ENCODE data around the gene HTRA3. TPM values are rescaled to one million over a fixed set of nuclear protein-coding genes. Genes with fewer than 3 reads are reported as not detected.
A peak's percentile ranks its signal among the peaks of the same experiment; 100 is the strongest.

Gene HTRA3
- total and polyA plus RNA-seq, 3 donors from 2014 or later = 6.1 to 17.3 (median 12.2) TPM

DNA sequence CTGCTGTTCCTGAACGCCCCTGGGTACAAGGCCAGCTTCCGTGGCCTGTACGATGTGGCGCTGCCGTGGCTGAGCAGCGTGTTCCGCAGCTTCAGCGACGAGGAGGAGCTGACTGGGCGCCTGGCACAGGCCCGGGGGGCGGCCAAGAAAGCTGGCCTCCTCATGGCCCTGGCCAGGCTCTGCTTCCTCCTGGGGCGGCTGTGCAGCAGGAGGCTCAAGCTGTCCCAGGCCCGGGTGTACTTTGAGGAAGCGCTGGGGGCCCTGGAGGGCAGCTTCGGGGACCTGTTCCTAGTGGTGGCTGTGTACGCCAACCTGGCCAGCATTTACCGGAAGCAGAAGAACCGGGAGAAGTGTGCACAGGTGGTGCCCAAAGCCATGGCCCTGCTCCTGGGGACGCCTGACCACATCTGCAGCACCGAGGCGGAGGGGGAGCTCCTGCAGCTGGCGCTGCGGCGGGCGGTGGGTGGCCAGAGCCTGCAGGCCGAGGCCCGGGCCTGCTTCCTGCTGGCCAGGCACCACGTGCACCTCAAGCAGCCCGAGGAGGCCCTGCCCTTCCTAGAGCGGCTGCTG is 42.3 kb upstream of the HTRA3 start:
- Histone ChIP-seq H3K4me3 (no peak overlapping the region), H3K27me3 (no peaks in the 10 kb centered on the region), H3K27ac (no peak overlapping the region), H3K4me1 (peaks cover 8% of the 10 kb centered on the region), H3K36me3 (ENCODE audit: low read depth, missing control alignments) (no peaks in the 10 kb centered on the region), H3K9me3 (no peaks in the 10 kb centered on the region)
- TF ChIP-seq POLR2A (IDR thresholded peaks at IDR 0.05) = no peak
- intact Hi-C loops (cut with DNase I; ENCODE audit: low total_unique reads) = no loop called here
- no peak for DNase-seq
- 92 to 95% methylated on average over 13 to 31 of the region's 31 CpGs for WGBS, 2 donors

DNA sequence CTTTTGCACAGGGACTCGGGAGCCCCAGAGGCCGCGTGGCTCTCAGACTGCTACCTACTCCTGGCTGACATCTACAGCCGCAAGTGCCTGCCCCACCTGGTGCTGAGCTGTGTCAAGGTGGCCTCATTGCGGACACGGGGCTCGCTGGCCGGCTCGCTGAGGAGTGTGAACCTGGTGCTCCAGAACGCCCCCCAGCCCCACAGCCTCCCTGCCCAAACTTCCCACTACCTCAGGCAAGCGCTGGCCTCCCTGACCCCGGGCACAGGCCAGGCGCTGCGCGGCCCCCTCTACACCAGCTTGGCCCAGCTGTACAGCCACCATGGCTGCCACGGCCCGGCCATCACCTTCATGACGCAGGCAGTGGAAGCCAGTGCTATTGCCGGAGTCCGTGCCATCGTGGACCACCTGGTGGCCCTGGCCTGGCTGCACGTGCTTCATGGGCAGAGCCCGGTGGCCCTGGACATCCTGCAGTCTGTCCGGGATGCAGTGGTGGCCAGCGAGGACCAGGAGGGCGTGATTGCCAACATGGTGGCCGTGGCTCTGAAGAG is 41.7 kb upstream of the HTRA3 start:
- H3K9me3 ChIP-seq = no peaks in the 10 kb centered on the region
- H3K27ac ChIP-seq = no peak overlapping the region
- DNase-seq = no peak
- peaks cover 8% of the 10 kb centered on the region for H3K4me1 ChIP-seq
- 89% methylated on average over 20 of the region's 27 CpGs; no CpG with 5 or more reads in 1 of the 2 donors for WGBS, 2 donors
- TF ChIP-seq CTCF (IDR thresholded peaks at IDR 0.05) = no peak
- no peak for TF ChIP-seq POLR2A (IDR thresholded peaks at IDR 0.05)
- no peaks in the 10 kb centered on the region for H3K27me3 ChIP-seq
- no peaks in the 10 kb centered on the region for H3K36me3 ChIP-seq (ENCODE audit: low read depth, missing control alignments)
- intact Hi-C loops (cut with DNase I; ENCODE audit: low total_unique reads) = no loop called here
- no peak overlapping the region for H3K4me3 ChIP-seq

- H3K27me3 ChIP-seq = no peaks in the 10 kb centered on the region
- H3K27ac ChIP-seq = no peak overlapping the region
- no peaks in the 10 kb centered on the region for H3K36me3 ChIP-seq (ENCODE audit: low read depth, missing control alignments)
- H3K9me3 ChIP-seq = no peaks in the 10 kb centered on the region
- WGBS, 2 donors = 71 to 73% methylated on average over 13 to 39 of the region's 39 CpGs
- intact Hi-C loops (cut with DNase I; ENCODE audit: low total_unique reads) = no loop called here
- peak; percentile 66 for DNase-seq
- no peak overlapping the region for H3K4me3 ChIP-seq
- TF ChIP-seq CTCF (IDR thresholded peaks at IDR 0.05) (no peak), POLR2A (IDR thresholded peaks at IDR 0.05) (no peak)
- peaks cover 8% of the 10 kb centered on the region for H3K4me1 ChIP-seq
Observed at GRCh38 chr4:8228319-8229250, 41.0 kb upstream of the HTRA3 start.

DNA sequence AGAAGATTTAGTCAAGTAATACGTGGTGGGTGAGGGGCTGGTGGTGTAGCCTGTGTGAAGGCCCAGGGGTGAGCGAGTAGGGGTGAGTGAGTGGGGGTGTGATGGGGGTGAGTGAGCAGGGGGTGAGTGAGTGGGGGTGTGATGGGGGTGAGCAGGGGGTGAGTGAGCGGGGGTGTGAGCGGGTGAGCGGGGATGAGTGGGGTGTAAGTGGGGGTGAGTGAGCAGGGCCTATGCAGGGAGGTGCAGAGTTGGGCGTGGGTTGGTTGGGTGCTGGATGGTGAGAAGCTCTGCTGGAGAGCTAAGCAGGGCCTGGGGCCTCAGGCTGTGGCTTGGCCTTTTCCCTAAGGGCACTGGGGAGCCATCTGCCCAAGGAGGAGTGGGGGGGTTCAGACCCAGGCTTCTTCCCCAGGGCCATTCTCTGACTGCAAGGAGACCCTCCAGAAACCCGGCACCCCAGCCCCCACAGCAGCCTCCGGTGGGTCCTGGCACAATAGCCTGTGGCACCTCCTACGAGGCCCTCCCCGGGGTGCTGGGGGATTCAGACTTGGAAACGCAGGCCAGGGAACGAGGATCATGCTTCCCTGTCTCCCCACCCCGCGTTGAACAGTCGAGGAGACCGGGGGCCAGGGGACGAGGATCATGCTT is 40.1 kb upstream of the HTRA3 start:
- no peak for DNase-seq
- Histone ChIP-seq H3K9me3 (no peaks in the 10 kb centered on the region), H3K36me3 (ENCODE audit: low read depth, missing control alignments) (no peaks in the 10 kb centered on the region), H3K27ac (no peak overlapping the region), H3K4me3 (no peak overlapping the region), H3K27me3 (no peaks in the 10 kb centered on the region), H3K4me1 (peaks cover 8% of the 10 kb centered on the region)
- WGBS, 2 donors = 90 to 91% methylated on average over 16 to 17 of the region's 17 CpGs
- intact Hi-C loops (cut with DNase I; ENCODE audit: low total_unique reads) = no loop called here
- TF ChIP-seq POLR2A (IDR thresholded peaks at IDR 0.05) (no peak), CTCF (IDR thresholded peaks at IDR 0.05) (no peak)

GRCh38 chr4:8230033-8230432 is 39.5 kb upstream of the HTRA3 start:
- TF ChIP-seq CTCF (IDR thresholded peaks at IDR 0.05) = no peak
- no peak for TF ChIP-seq POLR2A (IDR thresholded peaks at IDR 0.05)
- 95 to 97% methylated on average over 11 of the region's 11 CpGs for WGBS, 2 donors
- H3K9me3 ChIP-seq = no peaks in the 10 kb centered on the region
- H3K4me3 ChIP-seq = no peak overlapping the region
- DNase-seq = no peak
- H3K27ac ChIP-seq = no peak overlapping the region
- intact Hi-C loops (cut with DNase I; ENCODE audit: low total_unique reads) = no loop called here
- H3K27me3 ChIP-seq = no peaks in the 10 kb centered on the region
- H3K4me1 ChIP-seq = peaks cover 8% of the 10 kb centered on the region
- H3K36me3 ChIP-seq (ENCODE audit: low read depth, missing control alignments) = no peaks in the 10 kb centered on the region
